ENCODE measurements around the gene PRX.
"Not testable (repeated sequence)": the region's sequence is repeated elsewhere in the genome, so short reads cannot be mapped to it uniquely, and the experiment has no call there.

Gene PRX

DNA sequence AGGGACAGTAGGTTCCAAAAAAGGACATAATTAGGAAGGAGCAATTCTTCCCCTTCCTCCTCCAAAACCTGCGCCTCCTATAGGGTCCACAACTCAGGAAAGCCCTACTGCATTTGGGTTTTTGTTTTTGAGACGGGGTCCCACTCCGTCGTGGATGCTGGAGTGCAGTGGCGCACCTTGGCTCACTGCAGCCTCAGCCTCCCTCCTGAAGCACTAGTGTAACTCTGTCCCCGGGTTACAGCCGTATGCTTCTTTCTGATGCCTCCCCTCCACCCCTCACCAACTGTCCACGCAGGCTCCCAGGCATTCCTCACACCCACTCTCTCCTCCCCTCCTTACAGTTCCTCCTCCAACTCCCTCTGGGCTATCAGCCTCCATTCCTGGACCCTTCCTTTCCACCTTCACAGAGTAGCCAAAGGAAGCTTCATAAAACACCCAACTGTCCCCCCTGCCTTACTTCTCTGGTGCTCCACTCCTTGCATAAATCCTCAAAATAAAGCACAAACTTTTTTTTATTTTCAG lies 33.1 kb upstream of the PRX start:
- in situ Hi-C loops (cut with HindIII; ENCODE audit: low pct_unique_long_range_greater_than_20kb, low sequenced_read_pairs) = no loop called here
- no peak for TF ChIP-seq JUND (IDR thresholded peaks at IDR 0.05; ENCODE audit: low read depth)

DNA sequence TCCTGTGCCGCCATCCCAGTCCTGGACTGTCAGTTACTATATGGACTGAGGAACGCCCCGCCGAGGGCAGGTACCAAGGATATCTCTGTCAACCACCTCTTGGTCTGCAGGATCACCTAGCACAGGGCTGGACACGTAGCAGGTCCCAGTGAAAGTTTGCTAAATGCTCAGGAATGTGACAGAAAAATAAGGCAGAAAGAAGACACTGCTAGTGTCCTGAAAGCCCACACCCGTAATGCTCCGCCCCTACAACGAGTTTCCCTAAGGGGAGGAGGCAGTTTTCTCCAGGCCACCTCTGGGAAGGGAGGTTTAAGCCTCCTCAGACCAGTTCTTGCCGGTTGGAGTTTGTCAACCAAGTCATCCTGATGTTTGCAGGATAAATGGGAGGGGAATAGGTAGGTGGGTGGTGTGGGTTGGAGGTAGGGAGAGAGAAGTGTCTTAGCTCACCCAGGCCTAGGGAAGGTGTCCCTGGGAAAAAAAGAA lies 32.6 kb upstream of the PRX start:
- in situ Hi-C loops (cut with HindIII; ENCODE audit: low pct_unique_long_range_greater_than_20kb, low sequenced_read_pairs) = no loop called here
- TF ChIP-seq JUND (IDR thresholded peaks at IDR 0.05; ENCODE audit: low read depth) = no peak
- DNase-seq (ENCODE audit: low read depth in 1 of 2, low spot score in 1 of 2) = peak in 1 of 2 experiments; percentile 90

More for the DNA sequence above, 33.1 kb upstream of the PRX start:
- DNase-seq (ENCODE audit: low read depth in 1 of 2, low spot score in 1 of 2) = no peak

DNA sequence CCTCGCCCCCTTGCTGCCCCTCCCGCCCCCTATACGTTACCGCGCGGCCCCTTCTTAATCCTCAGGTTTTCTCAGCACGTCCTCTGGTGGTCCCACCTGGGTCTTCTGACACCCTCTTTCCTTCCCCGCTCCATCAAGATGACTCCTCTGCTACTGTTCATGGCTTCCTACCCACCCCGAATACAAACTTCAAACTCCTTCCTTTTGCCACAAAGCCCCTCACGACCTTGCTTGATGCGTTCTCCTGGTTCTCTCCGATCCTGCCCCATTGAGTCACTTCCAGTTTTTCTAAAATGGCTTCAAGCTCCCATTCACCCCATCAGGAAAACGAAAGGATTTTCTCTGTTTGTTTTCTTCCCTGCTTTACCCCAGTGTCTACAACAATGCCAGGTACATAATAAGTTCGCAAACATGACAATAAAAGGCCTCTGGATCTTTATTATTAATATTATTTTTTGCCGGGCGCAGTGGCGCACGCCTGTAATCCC lies 31.7 kb upstream of the PRX start:
- DNase-seq (ENCODE audit: low read depth in 1 of 2, low spot score in 1 of 2) = no peak
- no peak for TF ChIP-seq JUND (IDR thresholded peaks at IDR 0.05; ENCODE audit: low read depth)
- in situ Hi-C loops (cut with HindIII; ENCODE audit: low pct_unique_long_range_greater_than_20kb, low sequenced_read_pairs) = no loop called here

DNA sequence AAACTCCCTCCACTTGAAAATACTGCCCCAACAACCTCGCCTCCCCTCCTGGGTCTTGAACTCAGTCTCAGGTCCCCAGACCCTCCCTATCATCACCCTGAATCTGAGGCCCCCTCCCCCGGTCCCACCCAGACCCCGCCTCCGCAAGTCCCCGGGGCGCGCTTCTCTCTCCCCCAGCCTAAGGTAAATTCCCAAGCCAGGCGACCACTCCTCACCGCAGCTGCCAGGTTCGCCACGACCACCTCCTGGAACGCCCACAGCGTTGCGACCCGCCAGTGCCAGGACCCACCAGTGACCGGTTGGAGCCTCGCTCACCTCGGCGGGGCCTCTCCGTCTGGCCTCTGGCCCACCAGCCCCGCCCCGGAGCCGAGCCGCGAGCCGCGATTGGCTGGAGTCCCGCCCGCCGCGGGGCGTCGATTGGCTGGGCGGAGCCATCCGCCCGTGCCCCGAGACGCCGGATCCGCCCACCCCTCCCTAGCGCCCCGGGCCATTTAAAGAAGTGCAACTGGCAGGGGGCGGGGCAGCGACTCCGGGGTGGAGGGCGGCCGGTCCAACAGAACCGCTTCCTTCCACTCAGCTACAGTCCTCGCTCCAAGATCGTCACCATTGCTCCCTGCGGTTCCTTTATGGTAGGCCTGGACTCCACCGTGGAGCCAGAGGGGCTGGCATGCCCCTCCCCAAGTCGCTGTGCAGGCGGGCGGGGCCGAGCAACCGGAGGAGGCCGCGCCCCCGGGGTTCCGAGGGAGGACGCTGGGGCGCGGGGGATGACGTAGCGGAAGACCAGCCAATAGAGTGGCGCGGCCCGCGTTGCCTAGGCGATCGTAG lies 31.0 kb upstream of the PRX start, which contains the start of gene SERTAD3:
TSS of gene SERTAD3 (minus strand) at position 336 of the 825 bp plus-strand sequence. CDS start 2,255 bp downstream, outside the sequence.
- TF ChIP-seq JUND (IDR thresholded peaks at IDR 0.05; ENCODE audit: low read depth) = no peak
- DNase-seq (ENCODE audit: low read depth in 1 of 2, low spot score in 1 of 2) = peak; percentile 73 to 95
- in situ Hi-C loops (cut with HindIII; ENCODE audit: low pct_unique_long_range_greater_than_20kb, low sequenced_read_pairs) = no loop called here

DNA sequence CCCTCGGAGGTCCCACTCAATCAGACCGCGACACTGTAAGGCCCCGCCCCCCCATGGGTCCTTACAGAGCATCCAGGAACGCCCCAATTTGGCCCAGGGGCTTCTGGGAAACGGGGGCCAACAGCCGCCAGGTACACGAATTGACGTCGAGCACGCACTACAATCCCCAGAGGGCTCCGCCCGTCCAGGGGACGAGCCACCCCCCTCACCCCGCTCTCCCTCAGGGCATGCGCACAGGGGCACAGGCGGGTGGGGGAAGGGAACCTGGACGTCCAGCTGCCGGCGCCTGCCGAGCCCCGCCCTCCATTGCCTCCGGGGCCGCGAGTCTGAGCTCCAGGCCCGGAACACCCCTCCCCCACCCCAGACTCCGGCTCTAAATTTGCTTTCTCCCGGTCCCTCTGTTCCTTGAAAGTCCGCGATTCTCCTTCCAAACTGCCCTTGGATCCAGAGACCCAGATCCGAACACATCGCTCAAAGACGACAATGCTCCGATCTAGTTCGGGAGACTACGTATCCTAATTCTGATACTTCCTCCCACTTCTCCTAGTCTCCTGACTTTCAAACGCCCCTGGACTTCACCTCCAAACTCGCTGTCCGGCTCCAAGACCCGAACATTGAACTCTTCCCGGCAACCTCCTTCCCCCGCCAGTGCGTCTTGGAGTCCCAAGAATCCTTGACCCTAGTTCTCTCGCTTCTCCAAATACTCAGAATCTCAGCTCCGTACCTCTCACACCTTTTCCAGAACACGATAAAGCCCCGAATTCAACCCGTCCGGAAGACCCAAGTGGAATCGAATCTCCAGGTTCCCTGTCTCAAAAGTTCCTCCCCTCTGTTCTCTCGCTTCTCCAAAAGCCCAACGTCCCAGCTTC lies 30.2 kb upstream of the PRX start:
- peak; percentile 69 to 98 for DNase-seq (ENCODE audit: low read depth in 1 of 2, low spot score in 1 of 2)
- in situ Hi-C loops (cut with HindIII; ENCODE audit: low pct_unique_long_range_greater_than_20kb, low sequenced_read_pairs) = no loop called here
- TF ChIP-seq JUND (IDR thresholded peaks at IDR 0.05; ENCODE audit: low read depth) = no peak

DNA sequence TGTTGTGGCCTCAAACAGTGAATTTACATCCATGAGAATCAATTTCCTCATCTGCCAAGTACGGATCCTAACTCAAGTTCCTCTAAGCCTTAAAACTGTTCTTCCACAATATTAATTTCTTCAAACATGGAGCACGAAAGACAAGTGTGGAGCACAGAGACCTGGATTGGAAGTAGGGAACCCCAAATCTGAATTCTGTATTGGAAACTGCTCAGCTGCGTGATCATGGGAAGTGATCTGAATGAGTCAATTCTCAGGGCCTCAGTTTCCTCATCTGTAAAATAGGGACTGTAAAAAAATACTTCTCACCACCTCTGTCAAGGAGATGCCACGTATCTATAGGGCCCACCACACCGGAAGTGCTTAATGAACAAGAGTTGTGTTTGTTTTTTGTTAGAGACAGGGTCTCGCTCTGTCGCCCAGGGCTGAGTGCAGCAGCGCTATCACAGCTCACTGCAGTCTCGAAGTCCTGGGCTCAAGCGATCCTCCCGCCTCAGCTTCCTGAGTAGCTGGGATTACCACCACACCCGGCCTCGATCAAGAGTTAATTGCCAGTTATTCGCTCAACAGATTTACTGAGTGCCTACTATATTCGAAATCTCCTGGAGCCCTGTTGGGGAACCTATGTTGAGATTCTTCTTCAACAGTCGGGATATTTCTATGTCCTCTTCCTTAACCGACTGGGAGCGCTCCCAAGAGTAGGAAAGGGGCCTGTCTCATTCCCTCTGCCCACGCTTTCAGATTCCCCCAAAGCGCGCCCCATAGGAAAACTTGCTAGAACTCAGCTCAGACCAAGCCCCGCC lies 29.4 kb upstream of the PRX start:
- no peak for DNase-seq (ENCODE audit: low read depth in 1 of 2, low spot score in 1 of 2)
- no peak for TF ChIP-seq JUND (IDR thresholded peaks at IDR 0.05; ENCODE audit: low read depth)
- in situ Hi-C loops (cut with HindIII; ENCODE audit: low pct_unique_long_range_greater_than_20kb, low sequenced_read_pairs) = no loop called here

DNA sequence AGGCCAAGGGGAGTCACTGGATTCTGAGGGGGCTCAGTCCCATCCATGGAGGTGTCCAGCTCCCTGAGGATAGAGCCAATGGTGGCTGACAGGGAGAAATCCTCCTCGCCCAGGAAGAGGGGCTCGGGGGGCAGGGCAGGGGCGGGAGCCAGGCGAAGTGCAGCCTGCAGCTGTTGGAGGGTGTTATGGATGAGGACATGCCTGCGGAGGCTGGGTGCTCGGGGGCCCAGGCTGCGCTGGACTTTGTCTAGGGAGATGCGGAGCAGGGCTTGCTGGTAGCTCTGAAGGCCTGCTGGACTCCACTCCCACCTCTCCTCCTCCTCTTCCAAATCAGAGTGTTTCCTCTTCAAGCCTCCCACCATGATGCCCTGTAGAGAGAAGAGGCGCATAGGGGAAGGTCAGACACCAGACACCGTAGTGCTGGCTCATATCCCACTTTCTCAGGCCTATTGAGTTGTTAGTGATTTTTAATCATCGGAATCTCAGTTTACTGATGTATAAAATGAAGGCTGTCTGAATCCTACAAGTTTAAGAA lies 28.6 kb upstream of the PRX start:
- in situ Hi-C loops (cut with HindIII; ENCODE audit: low pct_unique_long_range_greater_than_20kb, low sequenced_read_pairs) = no loop called here
- DNase-seq (ENCODE audit: low read depth in 1 of 2, low spot score in 1 of 2) = no peak
- TF ChIP-seq JUND (IDR thresholded peaks at IDR 0.05; ENCODE audit: low read depth) = no peak

DNA sequence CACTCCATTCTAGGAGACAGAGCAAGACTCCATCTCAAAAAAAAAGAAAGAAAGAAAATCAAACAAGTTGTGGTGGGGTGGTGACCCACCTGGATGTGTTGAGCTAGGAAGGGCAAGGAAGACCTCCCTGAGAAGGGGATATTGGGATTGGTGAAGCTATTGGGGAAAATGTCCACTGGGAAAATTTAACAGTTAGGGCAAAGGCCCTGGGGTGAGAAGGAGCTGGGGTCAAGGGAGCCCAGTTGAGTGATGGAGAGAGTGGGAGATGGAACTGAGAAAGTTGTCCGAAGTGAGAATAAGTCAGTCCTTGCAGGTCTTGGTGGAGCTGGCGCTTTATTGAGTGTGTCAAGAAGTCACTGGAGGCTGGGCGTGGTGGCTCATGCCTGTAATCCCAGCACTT lies 25.1 kb upstream of the PRX start:
- no peak for TF ChIP-seq JUND (IDR thresholded peaks at IDR 0.05; ENCODE audit: low read depth)
- no peak for DNase-seq (ENCODE audit: low read depth in 1 of 2, low spot score in 1 of 2)
- in situ Hi-C loops (cut with HindIII; ENCODE audit: low pct_unique_long_range_greater_than_20kb, low sequenced_read_pairs) = no loop called here

DNA sequence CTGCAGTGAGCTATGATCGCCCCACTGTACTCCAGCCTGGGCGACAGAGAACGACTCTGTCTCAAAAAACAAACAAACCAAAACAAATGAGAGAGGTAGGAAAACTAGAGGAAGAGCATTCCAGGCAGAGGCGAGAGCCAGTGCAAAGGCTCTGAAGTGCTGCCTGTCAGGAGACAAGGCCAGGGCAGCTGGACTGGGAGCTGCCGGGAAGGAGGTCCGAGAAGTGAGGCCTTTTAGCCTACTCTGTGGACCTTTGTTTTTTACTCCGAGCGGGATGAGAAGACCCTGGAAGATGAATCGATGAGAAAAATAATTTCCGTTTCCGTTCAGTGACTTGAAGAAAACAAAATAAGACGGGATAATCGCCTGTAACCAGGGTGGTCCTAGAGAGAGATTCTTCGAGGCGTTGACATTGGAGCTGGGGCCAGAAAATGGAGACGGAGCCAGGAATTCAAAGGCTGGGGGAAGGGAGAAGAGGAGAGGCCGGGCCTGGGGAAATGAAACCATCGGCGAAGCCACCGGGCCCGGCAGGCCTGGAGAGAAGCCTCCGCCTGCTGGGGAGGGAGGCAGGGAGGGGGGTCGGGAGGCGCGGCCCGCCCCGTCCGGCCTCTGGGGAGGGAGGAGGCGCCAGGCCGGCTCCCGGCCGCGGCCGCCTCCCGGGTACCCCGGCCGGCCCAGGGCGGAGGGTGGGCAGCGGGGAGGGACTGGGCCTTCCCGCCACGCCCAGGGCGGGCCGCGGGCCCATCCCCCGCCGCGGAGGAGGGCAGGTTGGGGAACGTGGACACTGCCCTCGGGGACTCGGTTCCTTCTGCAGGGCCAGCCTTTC lies 20.4 kb upstream of the PRX start:
- TF ChIP-seq JUND (IDR thresholded peaks at IDR 0.05; ENCODE audit: low read depth) = no peak
- DNase-seq (ENCODE audit: low read depth in 1 of 2, low spot score in 1 of 2) = peak in 1 of 2 experiments; percentile 96
- in situ Hi-C loops (cut with HindIII; ENCODE audit: low pct_unique_long_range_greater_than_20kb, low sequenced_read_pairs) = no loop called here

DNA sequence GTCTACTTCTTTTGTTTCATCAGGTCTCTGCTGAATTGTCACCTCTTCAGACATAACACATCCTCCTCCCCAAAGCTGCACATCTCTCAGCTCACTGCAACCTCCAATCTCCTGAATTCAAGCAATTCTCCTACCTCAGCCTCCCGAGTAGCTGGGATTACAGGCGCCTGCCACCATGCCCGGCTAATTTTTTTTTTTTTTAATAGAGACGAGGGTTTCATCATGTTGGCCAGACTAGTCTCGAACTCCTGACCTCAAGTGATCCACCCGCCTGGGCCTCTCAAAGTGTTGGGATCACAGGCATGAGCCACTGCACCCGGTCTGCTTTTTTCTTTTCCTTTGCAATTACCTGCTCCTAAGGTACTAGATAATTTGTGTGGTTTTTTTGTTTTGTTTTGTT lies 19.6 kb upstream of the PRX start:
- in situ Hi-C loops (cut with HindIII; ENCODE audit: low pct_unique_long_range_greater_than_20kb, low sequenced_read_pairs) = not testable (repeated sequence)

DNA sequence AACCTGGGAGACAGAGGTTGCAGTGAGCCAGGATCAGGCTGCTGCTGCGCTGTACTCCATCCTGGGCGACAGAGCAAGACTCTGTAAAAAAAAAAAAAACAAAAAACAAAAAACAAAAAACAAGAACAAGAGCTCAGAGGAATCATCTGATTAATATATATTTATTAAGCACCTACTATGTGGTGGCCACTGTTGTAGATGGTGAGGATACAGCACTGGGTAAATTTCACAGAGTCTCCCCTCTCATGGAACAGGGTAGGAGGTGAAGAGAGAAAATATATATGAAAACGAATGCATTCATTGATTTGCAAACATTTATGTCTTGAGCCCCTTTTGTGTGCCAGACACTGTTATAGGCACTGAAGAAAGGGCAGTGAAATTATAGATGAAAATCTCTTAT lies 18.5 kb upstream of the PRX start:
- no peak for TF ChIP-seq JUND (IDR thresholded peaks at IDR 0.05; ENCODE audit: low read depth)
- DNase-seq (ENCODE audit: low read depth in 1 of 2, low spot score in 1 of 2) = no peak
- in situ Hi-C loops (cut with HindIII; ENCODE audit: low pct_unique_long_range_greater_than_20kb, low sequenced_read_pairs) = no loop called here

More for the DNA sequence above, 19.6 kb upstream of the PRX start:
- DNase-seq (ENCODE audit: low read depth in 1 of 2, low spot score in 1 of 2) = not testable (repeated sequence)

DNA sequence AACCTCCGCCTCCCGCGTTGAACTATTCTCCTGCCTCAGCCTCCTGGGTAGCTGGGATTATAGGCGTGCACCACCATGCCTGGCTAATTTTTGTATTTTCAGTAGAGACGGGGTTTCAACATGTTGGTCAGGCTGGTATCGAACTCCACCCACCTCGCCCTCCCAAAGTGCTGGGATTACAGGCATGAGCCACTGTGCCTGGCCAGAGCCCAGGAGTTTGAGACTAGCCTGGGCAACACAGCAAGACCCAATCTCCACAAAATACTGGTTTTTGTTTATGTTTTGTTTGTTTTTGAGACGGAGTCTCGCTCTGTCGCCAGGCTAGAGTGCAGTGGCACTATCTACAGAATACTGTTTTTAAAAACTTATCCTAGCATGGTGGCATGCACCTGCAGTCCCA lies 17.1 kb upstream of the PRX start:
- in situ Hi-C loops (cut with HindIII; ENCODE audit: low pct_unique_long_range_greater_than_20kb, low sequenced_read_pairs); DNase-seq (ENCODE audit: low read depth in 1 of 2, low spot score in 1 of 2): not testable (repeated sequence)

DNA sequence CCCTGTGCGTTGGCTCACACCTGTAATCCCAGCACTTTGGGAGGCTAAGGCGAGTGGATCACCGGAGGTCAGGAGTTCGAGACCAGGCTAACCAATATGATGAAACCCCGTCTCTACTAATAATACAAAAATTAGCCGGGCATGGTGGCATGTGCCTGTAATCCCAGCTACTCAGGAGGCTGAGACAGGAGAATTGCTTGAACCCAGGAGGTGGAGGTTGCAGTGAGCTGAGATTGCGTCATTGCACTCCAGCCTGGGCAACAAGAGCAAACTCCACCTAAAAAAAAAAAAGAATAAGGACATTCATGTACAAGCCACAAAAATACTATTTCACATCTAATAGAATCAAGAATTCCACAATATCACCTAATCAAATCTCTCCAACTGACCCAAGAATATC lies 15.0 kb upstream of the PRX start:
- in situ Hi-C loops (cut with HindIII; ENCODE audit: low pct_unique_long_range_greater_than_20kb, low sequenced_read_pairs); DNase-seq (ENCODE audit: low read depth in 1 of 2, low spot score in 1 of 2): not testable (repeated sequence)

Data from T47D (cell line).